HEK293 (cell line): Measurements from ENCODE around the gene PTPRR.

ENCODE experiments used
- CTCF ChIA-PET: fragments of 350-600 bp; formaldehyde crosslinking; extraction: SDS; loops from one replicate; lab custom pipeline; 2021; ENCODE audit warnings: antibody characterized with exemption; lab: Yijun Ruan, JAX
- POLR2A ChIA-PET: fragments of 300-600 bp; formaldehyde crosslinking; extraction: SDS; loops from one replicate; lab custom pipeline; 2020; ENCODE audit warnings: antibody characterized with exemption, inconsistent platforms; lab: Yijun Ruan, JAX
- H3K27ac ChIP-seq: fragments of 200-500 bp; sonication (Bioruptor generic); 2 replicates; pipeline ENCODE4 v1.5.1; 2014; ENCODE audit warnings: low read depth, low read length, control low read depth, inconsistent platforms; ENCODE audit errors: extremely low read depth
- H3K36me3 ChIP-seq, 2 experiments: fragments of 200-500 bp in 1 of 2; sonication (Bioruptor generic) in 1 of 2; 1 replicate in 1 of 2; 2 replicates in 1 of 2; pipeline ENCODE4 v1.5.1; 2014 to 2017; ENCODE audit warnings: inconsistent platforms in 2 of 2, low read length in 2 of 2; ENCODE audit not compliant: control insufficient read depth in 2 of 2, insufficient read depth in 1 of 2
- H3K4me1 ChIP-seq: fragments of 200-500 bp; sonication (Bioruptor generic); 2 replicates; pipeline ENCODE4 v1.5.1; 2014; ENCODE audit warnings: mild to moderate bottlenecking, low read length, inconsistent platforms; ENCODE audit not compliant: control insufficient read depth, insufficient read depth
- H3K4me3 ChIP-seq: 2 replicates; pipeline ENCODE4 v1.5.1; 2011; ENCODE audit warnings: low read depth, mild to moderate bottlenecking, control low read depth, low read length, moderate library complexity
- H3K9me3 ChIP-seq: fragments of 200-500 bp; sonication (Bioruptor generic); 2 replicates; pipeline ENCODE4 v1.5.1; 2014; ENCODE audit warnings: low read depth, low read length, inconsistent platforms; ENCODE audit not compliant: control insufficient read depth, insufficient read depth
- BCL11B ChIP-seq: fragments of 450-650 bp; formaldehyde crosslinking; IDR thresholded peaks from 2 replicates; pipeline ENCODE4 v1.5.1; 2016; ENCODE audit warnings: low read depth, missing biosample characterization, missing genetic modification characterization
- KLF7 ChIP-seq: fragments of 450-650 bp; formaldehyde crosslinking; IDR thresholded peaks from 2 replicates; pipeline ENCODE4 v1.5.1; 2016; ENCODE audit warnings: missing biosample characterization, missing genetic modification characterization, borderline replicate concordance
- YY2 ChIP-seq: fragments of 450-650 bp; formaldehyde crosslinking; IDR thresholded peaks from 2 replicates; pipeline ENCODE4 v1.5.1; 2016; ENCODE audit warnings: missing biosample characterization, missing genetic modification characterization
- ZNF18 ChIP-seq: fragments of 450-650 bp; formaldehyde crosslinking; IDR thresholded peaks from 2 replicates; pipeline ENCODE4 v1.5.1; 2016; ENCODE audit warnings: missing biosample characterization, missing genetic modification characterization
- ZNF214 ChIP-seq: fragments of 450-650 bp; formaldehyde crosslinking; IDR thresholded peaks from 2 replicates; pipeline ENCODE4 v1.5.1; 2017; ENCODE audit warnings: missing biosample characterization, mild to moderate bottlenecking, missing genetic modification characterization, borderline replicate concordance
- ZNF223 ChIP-seq: fragments of 450-650 bp; formaldehyde crosslinking; IDR thresholded peaks from 2 replicates; pipeline ENCODE4 v1.5.1; 2016; ENCODE audit warnings: missing biosample characterization, missing genetic modification characterization
- ZNF292 ChIP-seq: fragments of 450-650 bp; formaldehyde crosslinking; IDR thresholded peaks from 2 replicates; pipeline ENCODE4 v1.5.1; 2016; ENCODE audit warnings: low read depth, missing biosample characterization, missing genetic modification characterization, borderline replicate concordance
- ZNF335 ChIP-seq: fragments of 450-650 bp; formaldehyde crosslinking; conservative IDR thresholded peaks from 2 replicates; pipeline ENCODE4 v1.5.1; 2016; ENCODE audit warnings: missing biosample characterization, missing genetic modification characterization
- ZNF354C ChIP-seq: fragments of 450-650 bp; formaldehyde crosslinking; IDR thresholded peaks from 2 replicates; pipeline ENCODE4 v1.5.1; 2016; ENCODE audit warnings: missing biosample characterization, missing genetic modification characterization, low read depth, borderline replicate concordance
- ZNF416 ChIP-seq: fragments of 450-650 bp; formaldehyde crosslinking; IDR thresholded peaks from 2 replicates; pipeline ENCODE4 v1.5.1; 2016; ENCODE audit warnings: missing biosample characterization, missing genetic modification characterization
- ZNF521 ChIP-seq: fragments of 450-650 bp; formaldehyde crosslinking; IDR thresholded peaks from 2 replicates; pipeline ENCODE4 v1.5.1; 2017; ENCODE audit warnings: missing biosample characterization, mild to moderate bottlenecking, missing genetic modification characterization
- ZNF561 ChIP-seq: fragments of 450-650 bp; IDR thresholded peaks from 2 replicates; pipeline ENCODE4 v1.5.1; 2018; ENCODE audit warnings: missing biosample characterization, missing genetic modification characterization, borderline replicate concordance
- ZNF670 ChIP-seq: fragments of 450-650 bp; formaldehyde crosslinking; IDR thresholded peaks from 2 replicates; pipeline ENCODE4 v1.5.1; 2016; ENCODE audit warnings: missing biosample characterization, missing genetic modification characterization, low read depth
- ZNF701 ChIP-seq: fragments of 450-650 bp; formaldehyde crosslinking; IDR thresholded peaks from 2 replicates; pipeline ENCODE4 v1.5.1; 2016; ENCODE audit warnings: missing biosample characterization, missing genetic modification characterization
- ZNF704 ChIP-seq: fragments of 450-650 bp; formaldehyde crosslinking; IDR thresholded peaks from 2 replicates; pipeline ENCODE4 v1.5.1; 2016; ENCODE audit warnings: missing biosample characterization, missing genetic modification characterization
- ZNF792 ChIP-seq: fragments of 450-650 bp; formaldehyde crosslinking; IDR thresholded peaks from 2 replicates; pipeline ENCODE4 v1.5.1; 2016; ENCODE audit warnings: missing biosample characterization, missing genetic modification characterization
- ZNF837 ChIP-seq: fragments of 450-650 bp; formaldehyde crosslinking; IDR thresholded peaks from 2 replicates; pipeline ENCODE4 v1.5.1; 2016; ENCODE audit warnings: missing biosample characterization, missing genetic modification characterization
- ZNF843 ChIP-seq: fragments of 450-650 bp; formaldehyde crosslinking; IDR thresholded peaks from 2 replicates; pipeline ENCODE4 v1.5.1; 2016; ENCODE audit warnings: missing biosample characterization, missing genetic modification characterization
- ZSCAN23 ChIP-seq: fragments of 450-650 bp; formaldehyde crosslinking; IDR thresholded peaks from 2 replicates; pipeline ENCODE4 v1.5.1; 2016; ENCODE audit warnings: missing biosample characterization, missing genetic modification characterization
- TF ChIP-seq, protein P1 (sequence below): fragments of 450-650 bp; formaldehyde crosslinking; IDR thresholded peaks from 2 replicates; pipeline ENCODE4; 2016; ENCODE audit warnings: missing biosample characterization, missing genetic modification characterization
- TF ChIP-seq, protein P2 (sequence below): fragments of 450-650 bp; formaldehyde crosslinking; IDR thresholded peaks from 2 replicates; pipeline ENCODE4 v1.5.1; 2017; ENCODE audit warnings: missing biosample characterization, missing genetic modification characterization
- TF ChIP-seq, protein P3 (sequence below): fragments of 450-650 bp; formaldehyde crosslinking; IDR thresholded peaks from 2 replicates; pipeline ENCODE4 v1.5.1; 2016; ENCODE audit warnings: missing biosample characterization, missing genetic modification characterization

Gene PTPRR

GRCh38 chr12:70695361-70696023, 225.0 kb downstream of the PTPRR start:
- H3K4me1 ChIP-seq, result no peaks in the 10 kb centered on the region
- H3K4me3 ChIP-seq, result no peak overlapping the region
- H3K9me3 ChIP-seq, result no peaks in the 10 kb centered on the region
- H3K36me3 ChIP-seq, result no peaks in the 10 kb centered on the region
- TF ChIP-seq ZNF223 (tag by site-specific recombination) (no peak), ZNF792 (no peak), ZNF670 (tag by site-specific recombination) (no peak), BCL11B (no peak), ZNF214 (tag by site-specific recombination) (no peak), YY2 (tag by site-specific recombination) (no peak), ZNF354C (no peak), ZSCAN23 (tag by site-specific recombination) (no peak), ZNF561 (tag by site-specific recombination) (no peak), ZNF837 (no peak), ZNF292 (no peak), ZNF416 (tag by site-specific recombination) (no peak), KLF7 (tag by site-specific recombination) (no peak), ZNF701 (tag by site-specific recombination) (no peak), ZNF335 (tag by site-specific recombination) (no peak), ZNF521 (tag by site-specific recombination) (no peak), ZNF843 (tag by site-specific recombination) (no peak)
- TF ChIP-seq, protein P1, sequence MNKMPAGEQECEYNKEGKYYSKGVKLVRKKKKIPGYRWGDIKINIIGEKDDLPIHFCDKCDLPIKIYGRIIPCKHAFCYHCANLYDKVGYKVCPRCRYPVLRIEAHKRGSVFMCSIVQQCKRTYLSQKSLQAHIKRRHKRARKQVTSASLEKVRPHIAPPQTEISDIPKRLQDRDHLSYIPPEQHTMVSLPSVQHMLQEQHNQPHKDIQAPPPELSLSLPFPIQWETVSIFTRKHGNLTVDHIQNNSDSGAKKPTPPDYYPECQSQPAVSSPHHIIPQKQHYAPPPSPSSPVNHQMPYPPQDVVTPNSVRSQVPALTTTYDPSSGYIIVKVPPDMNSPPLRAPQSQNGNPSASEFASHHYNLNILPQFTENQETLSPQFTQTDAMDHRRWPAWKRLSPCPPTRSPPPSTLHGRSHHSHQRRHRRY (tag by site-specific recombination), result no peak
- TF ChIP-seq, protein P2, sequence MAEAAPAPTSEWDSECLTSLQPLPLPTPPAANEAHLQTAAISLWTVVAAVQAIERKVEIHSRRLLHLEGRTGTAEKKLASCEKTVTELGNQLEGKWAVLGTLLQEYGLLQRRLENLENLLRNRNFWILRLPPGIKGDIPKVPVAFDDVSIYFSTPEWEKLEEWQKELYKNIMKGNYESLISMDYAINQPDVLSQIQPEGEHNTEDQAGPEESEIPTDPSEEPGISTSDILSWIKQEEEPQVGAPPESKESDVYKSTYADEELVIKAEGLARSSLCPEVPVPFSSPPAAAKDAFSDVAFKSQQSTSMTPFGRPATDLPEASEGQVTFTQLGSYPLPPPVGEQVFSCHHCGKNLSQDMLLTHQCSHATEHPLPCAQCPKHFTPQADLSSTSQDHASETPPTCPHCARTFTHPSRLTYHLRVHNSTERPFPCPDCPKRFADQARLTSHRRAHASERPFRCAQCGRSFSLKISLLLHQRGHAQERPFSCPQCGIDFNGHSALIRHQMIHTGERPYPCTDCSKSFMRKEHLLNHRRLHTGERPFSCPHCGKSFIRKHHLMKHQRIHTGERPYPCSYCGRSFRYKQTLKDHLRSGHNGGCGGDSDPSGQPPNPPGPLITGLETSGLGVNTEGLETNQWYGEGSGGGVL (tag by site-specific recombination), result no peak
- TF ChIP-seq, protein P3, sequence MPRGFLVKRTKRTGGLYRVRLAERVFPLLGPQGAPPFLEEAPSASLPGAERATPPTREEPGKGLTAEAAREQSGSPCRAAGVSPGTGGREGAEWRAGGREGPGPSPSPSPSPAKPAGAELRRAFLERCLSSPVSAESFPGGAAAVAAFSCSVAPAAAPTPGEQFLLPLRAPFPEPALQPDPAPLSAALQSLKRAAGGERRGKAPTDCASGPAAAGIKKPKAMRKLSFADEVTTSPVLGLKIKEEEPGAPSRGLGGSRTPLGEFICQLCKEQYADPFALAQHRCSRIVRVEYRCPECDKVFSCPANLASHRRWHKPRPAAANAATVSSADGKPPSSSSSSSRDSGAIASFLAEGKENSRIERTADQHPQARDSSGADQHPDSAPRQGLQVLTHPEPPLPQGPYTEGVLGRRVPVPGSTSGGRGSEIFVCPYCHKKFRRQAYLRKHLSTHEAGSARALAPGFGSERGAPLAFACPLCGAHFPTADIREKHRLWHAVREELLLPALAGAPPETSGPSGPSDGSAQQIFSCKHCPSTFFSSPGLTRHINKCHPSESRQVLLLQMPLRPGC (tag by site-specific recombination), result no peak
- H3K27ac ChIP-seq, result no peak overlapping the region
- POLR2A ChIA-PET, result no interaction called here
- CTCF ChIA-PET, result interaction anchor here (0.6 to 1.7 kb wide), 3 partner anchors 24 to 34 kb away, joined by 3 to 5 read pairs (median 3); no protein-coding TSS in a partner anchor

DNA sequence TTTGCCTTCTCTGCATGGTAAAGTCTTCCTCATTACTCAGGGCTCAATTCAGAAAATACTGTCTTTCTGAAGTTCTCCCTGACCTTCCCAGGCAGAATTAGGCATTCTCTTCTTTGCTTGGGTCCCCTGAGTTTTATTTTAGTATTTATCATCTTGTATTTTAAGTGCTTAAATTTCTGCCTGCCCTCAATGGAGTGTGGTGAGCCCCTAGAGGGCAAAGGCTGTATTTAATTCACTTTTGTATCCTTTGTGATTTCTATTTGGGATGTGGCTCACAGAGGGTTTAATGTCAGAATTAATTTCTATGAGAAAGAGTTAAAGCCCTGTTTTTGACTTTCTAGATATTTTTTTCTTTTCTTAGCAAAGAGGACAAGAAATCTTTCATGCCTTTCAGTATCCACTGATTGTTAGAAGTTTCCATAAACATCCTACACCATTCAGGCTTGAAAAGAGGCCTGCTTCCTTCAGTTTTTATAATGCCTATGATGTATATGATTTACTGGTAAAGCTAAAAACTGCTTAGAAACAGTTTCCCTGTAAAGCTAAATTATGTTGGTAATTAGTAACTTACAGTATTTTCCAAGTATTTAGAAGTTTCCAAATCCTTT, 227.8 kb downstream of the PTPRR start:
- CTCF ChIA-PET, result interaction anchor here (0.8 kb wide), 2 partner anchors 238 to 378 kb away, joined by 3 to 8 read pairs; no protein-coding TSS in a partner anchor
- TF ChIP-seq ZNF704 (no peak), ZNF18 (tag by site-specific recombination) (no peak)
- no peak overlapping the region for H3K27ac ChIP-seq
- POLR2A ChIA-PET, result no interaction called here
- H3K4me3 ChIP-seq, result no peak overlapping the region
- H3K9me3 ChIP-seq, result no peaks in the 10 kb centered on the region
- H3K4me1 ChIP-seq, result no peaks in the 10 kb centered on the region
- H3K36me3 ChIP-seq, result no peaks in the 10 kb centered on the region
